H9 (cell line): ENCODE results near the gene SMIM15. TPM values are rescaled to one million over a fixed set of nuclear protein-coding genes. Genes with fewer than 3 reads are reported as not detected.

Experiments
- DNase-seq: peaks from one replicate; pipeline ENCODE4 v3.0.0-alpha.2; 2017
- H2AFZ ChIP-seq: one replicate; pipeline ENCODE4 v1.6.1; 2013; ENCODE audit warnings: mild to moderate bottlenecking, low read length, control low read depth, moderate library complexity
- H2AK5ac ChIP-seq: 2 replicates; pipeline ENCODE4 v1.6.1; 2013; ENCODE audit warnings: low read length, control low read depth, mixed read lengths; ENCODE audit not compliant: insufficient read length
- H2BK120ac ChIP-seq: one replicate; pipeline ENCODE4 v1.6.1; 2013; ENCODE audit warnings: low read depth, mild to moderate bottlenecking, low read length, control low read depth, inconsistent platforms; ENCODE audit not compliant: poor library complexity, severe bottlenecking
- H2BK12ac ChIP-seq: 2 replicates; pipeline ENCODE4 v1.6.1; 2013; ENCODE audit warnings: low read length, control low read depth, mixed read lengths, low read depth; ENCODE audit not compliant: insufficient read length
- H2BK15ac ChIP-seq: 2 replicates; pipeline ENCODE4 v1.6.1; 2013; ENCODE audit warnings: low read depth, low read length, control low read depth
- H2BK20ac ChIP-seq: one replicate; pipeline ENCODE4 v1.6.1; 2013; ENCODE audit warnings: low read depth, mild to moderate bottlenecking, low read length, control low read depth, inconsistent platforms; ENCODE audit not compliant: poor library complexity, severe bottlenecking
- H2BK5ac ChIP-seq: 2 replicates; pipeline ENCODE4 v1.6.1; 2013; ENCODE audit warnings: low read length, control low read depth, mixed read lengths; ENCODE audit not compliant: insufficient read length
- H3K14ac ChIP-seq: 2 replicates; pipeline ENCODE4 v1.6.1; 2013; ENCODE audit warnings: low read length, control low read depth; ENCODE audit not compliant: insufficient read depth
- H3K18ac ChIP-seq: 2 replicates; pipeline ENCODE4 v1.6.1; 2013; ENCODE audit warnings: low read depth, mild to moderate bottlenecking, mixed read lengths, low read length, control low read depth; ENCODE audit not compliant: insufficient read length
- H3K23ac ChIP-seq: 2 replicates; pipeline ENCODE4 v1.6.1; 2013; ENCODE audit warnings: low read length, control low read depth, mixed read lengths, low read depth; ENCODE audit not compliant: insufficient read length
- H3K23me2 ChIP-seq: 2 replicates; pipeline ENCODE4 v1.6.1; 2013; ENCODE audit warnings: low read depth, mild to moderate bottlenecking, mixed read lengths, low read length, control low read depth; ENCODE audit not compliant: insufficient read length, poor library complexity, severe bottlenecking
- H3K27ac ChIP-seq: 2 replicates; pipeline ENCODE4 v1.5.1; 2013; ENCODE audit warnings: low read length, control low read depth, mixed read lengths, low read depth; ENCODE audit not compliant: insufficient read length
- H3K27me3 ChIP-seq: 2 replicates; pipeline ENCODE4 v1.6.1; 2013; ENCODE audit warnings: low read length, control low read depth, inconsistent platforms; ENCODE audit not compliant: insufficient read depth
- H3K4ac ChIP-seq: 2 replicates; pipeline ENCODE4 v1.6.1; 2013; ENCODE audit warnings: low read depth, mild to moderate bottlenecking, control low read depth, inconsistent platforms, low read length, moderate library complexity
- H3K4me1 ChIP-seq: 2 replicates; pipeline ENCODE4 v1.6.1; 2013; ENCODE audit warnings: low read length, control low read depth, inconsistent platforms; ENCODE audit not compliant: insufficient read depth
- H3K4me2 ChIP-seq: 2 replicates; pipeline ENCODE4 v1.6.1; 2013; ENCODE audit warnings: low read length, control low read depth, mixed read lengths; ENCODE audit not compliant: insufficient read length, insufficient read depth
- H3K56ac ChIP-seq: 2 replicates; pipeline ENCODE4 v1.6.1; 2013; ENCODE audit warnings: low read depth, mild to moderate bottlenecking, mixed read lengths, low read length, control low read depth; ENCODE audit not compliant: insufficient read length
- H3K79me1 ChIP-seq: 2 replicates; pipeline ENCODE4 v1.6.1; 2013; ENCODE audit warnings: low read depth, mild to moderate bottlenecking, moderate library complexity, low read length, control low read depth, inconsistent platforms; ENCODE audit not compliant: insufficient read depth, poor library complexity, severe bottlenecking
- H3K79me2 ChIP-seq: 2 replicates; pipeline ENCODE4 v1.6.1; 2013; ENCODE audit warnings: low read length, control low read depth, inconsistent platforms; ENCODE audit not compliant: insufficient read depth
- H3K9ac ChIP-seq: 2 replicates; pipeline ENCODE4 v1.6.1; 2013; ENCODE audit warnings: low read length, control low read depth, mixed read lengths; ENCODE audit not compliant: insufficient read length; ENCODE audit errors: extremely low read depth
- H3K9me3 ChIP-seq: one replicate; pipeline ENCODE4 v1.6.1; 2013; ENCODE audit warnings: low read depth, low read length, inconsistent platforms; ENCODE audit not compliant: control insufficient read depth
- H3T11ph ChIP-seq: one replicate; pipeline ENCODE4 v1.6.1; 2013; ENCODE audit warnings: mild to moderate bottlenecking, low read length, control low read depth, inconsistent platforms
- H4K20me1 ChIP-seq: one replicate; pipeline ENCODE4 v1.6.1; 2013; ENCODE audit not compliant: control insufficient read depth, insufficient read length, insufficient read depth
- H4K5ac ChIP-seq: 2 replicates; pipeline ENCODE4 v1.6.1; 2013; ENCODE audit warnings: low read depth, mild to moderate bottlenecking, mixed read lengths, low read length, control low read depth; ENCODE audit not compliant: insufficient read length
- H4K8ac ChIP-seq: replicated peaks from 2 replicates; pipeline ENCODE4 v1.6.1; 2013; ENCODE audit warnings: low read length, control low read depth, mixed read lengths, low read depth; ENCODE audit not compliant: insufficient read length
- H4K91ac ChIP-seq: 2 replicates; pipeline ENCODE4 v1.6.1; 2013; ENCODE audit warnings: low read depth, mild to moderate bottlenecking, moderate library complexity, mixed read lengths, low read length, control low read depth; ENCODE audit not compliant: insufficient read length
- H3K27ac Mint-ChIP-seq, 3 experiments: 2 replicates in 2 of 3; 3 replicates in 1 of 3; pipeline ENCODE4 v1.8.0; 2020 to 2021; ENCODE audit warnings: mixed read lengths in 3 of 3, mild to moderate bottlenecking in 1 of 3, moderate library complexity in 1 of 3
- H3K27me3 Mint-ChIP-seq: 2 replicates; pipeline ENCODE4 v1.8.0; 2021; ENCODE audit warnings: low read depth, mild to moderate bottlenecking, moderate library complexity, mixed read lengths
- H3K36me3 Mint-ChIP-seq, 3 experiments: 2 replicates in 2 of 3; 3 replicates in 1 of 3; pipeline ENCODE4 v1.8.0; 2020 to 2021; ENCODE audit warnings: low read depth in 3 of 3, mixed read lengths in 3 of 3; ENCODE audit not compliant: insufficient read depth in 1 of 3
- H3K4me1 Mint-ChIP-seq, 2 experiments: 2 replicates each; pipeline ENCODE4 v1.8.0; 2020; ENCODE audit warnings: mixed read lengths in 2 of 2
- H3K4me3 Mint-ChIP-seq, 2 experiments: 2 replicates in 1 of 2; 3 replicates in 1 of 2; pipeline ENCODE4 v1.8.0; 2020 to 2021; ENCODE audit warnings: mild to moderate bottlenecking in 2 of 2, mixed read lengths in 2 of 2, moderate library complexity in 1 of 2
- H3K9me3 Mint-ChIP-seq, 2 experiments: 2 replicates in 1 of 2; 3 replicates in 1 of 2; pipeline ENCODE4 v1.8.0; 2020; ENCODE audit warnings: mild to moderate bottlenecking in 2 of 2, mixed read lengths in 2 of 2, moderate library complexity in 1 of 2
- CTCF ChIP-seq: fragments of 200-600 bp; sonication (generic); conservative IDR thresholded peaks from 3 replicates; pipeline ENCODE4 v1.8.0; 2021; ENCODE audit warnings: antibody characterized with exemption, mild to moderate bottlenecking
- WGBS: extraction: QIAGEN DNeasy Blood & Tissue Kit; methylation state at CpG from one replicate; pipeline ENCODE4 v1.1.7; 2013; ENCODE audit warnings: missing lambda C conversion rate, low lambda C conversion rate, mixed read lengths; ENCODE audit not compliant: insufficient read length; ENCODE audit errors: extremely low coverage; 5-methylcytosine and 5-hydroxymethylcytosine counted together
- total RNA-seq: library from RNA; stranded (reverse); gene quantifications from 2 replicates; pipeline ENCODE4 v1.2.1, GENCODE V29; 2021

The SMIM15 gene
- total RNA-seq, 1 experiment from 2014 or later: 75.3 TPM

- no peak overlapping the region for H3K4me3 Mint-ChIP-seq
- H2BK20ac ChIP-seq: no peak overlapping the region
- no peak overlapping the region for H2BK120ac ChIP-seq
- DNase-seq: no peak
- no peak overlapping the region for H4K5ac ChIP-seq
- H3K4me2 ChIP-seq: no peak overlapping the region
- no peak overlapping the region for H2AFZ ChIP-seq
- no peak overlapping the region for H3K56ac ChIP-seq
- H3K36me3 Mint-ChIP-seq: peaks cover 2 to 21% (median 12%) of the 10 kb centered on the region in 3 experiments; a peak in 4 of 7 replicates
- H4K8ac ChIP-seq: no peak overlapping the region
- H2BK5ac ChIP-seq: no peak overlapping the region
- no peaks in the 10 kb centered on the region for H3K27me3 ChIP-seq
- no peaks in the 10 kb centered on the region; a peak in 1 of 5 replicates for H3K9me3 Mint-ChIP-seq
- no peaks in the 10 kb centered on the region for H4K20me1 ChIP-seq
- WGBS: no CpG with 5 or more reads among the region's 2 CpGs
- no peak overlapping the region for H3K23ac ChIP-seq
- H2BK15ac ChIP-seq: no peak overlapping the region
- H3K4me1 Mint-ChIP-seq: no peaks in the 10 kb centered on the region
- no peak overlapping the region for H3K27ac Mint-ChIP-seq
- no peaks in the 10 kb centered on the region for H3K79me1 ChIP-seq
- H2AK5ac ChIP-seq: no peak overlapping the region
- H3K27ac ChIP-seq: no peak overlapping the region
- H3K27me3 Mint-ChIP-seq: no peaks in the 10 kb centered on the region
- no peak overlapping the region for H3K14ac ChIP-seq
- H4K91ac ChIP-seq: no peak overlapping the region
- H3K18ac ChIP-seq: no peak overlapping the region
- H3K9ac ChIP-seq: no peak overlapping the region
- no peaks in the 10 kb centered on the region for H3K9me3 ChIP-seq
- no peaks in the 10 kb centered on the region for H3K4me1 ChIP-seq
- no peak overlapping the region for H3T11ph ChIP-seq
- H3K4ac ChIP-seq: no peak overlapping the region
- no peaks in the 10 kb centered on the region for H3K79me2 ChIP-seq
- no peak overlapping the region for H2BK12ac ChIP-seq
- no peak for TF ChIP-seq CTCF
- no peaks in the 10 kb centered on the region for H3K23me2 ChIP-seq
These were observed 10.4 kb downstream of the SMIM15 start for GRCh38 chr5:61151893-61152292.
